KMS-11 (cell line): ENCODE results near the gene AOC1.

Source experiments
- H2AFZ ChIP-seq: fragments of 200-600 bp; sonication (generic); 2 replicates; pipeline ENCODE4 v1.6.1; 2016; ENCODE audit warnings: antibody characterized with exemption, mixed run types, low read depth
- H3K27ac ChIP-seq: fragments of 200-600 bp; sonication (generic); 2 replicates; pipeline ENCODE4 v1.6.1; 2016; ENCODE audit warnings: mild to moderate bottlenecking, mixed run types
- H3K27me3 ChIP-seq: fragments of 200-600 bp; sonication (generic); 2 replicates; pipeline ENCODE4 v1.6.1; 2017; ENCODE audit warnings: mild to moderate bottlenecking, low read depth, mixed run types, moderate library complexity; ENCODE audit not compliant: insufficient read depth
- H3K36me3 ChIP-seq: fragments of 200-600 bp; sonication (generic); 2 replicates; pipeline ENCODE4 v1.6.1; 2017; ENCODE audit warnings: mild to moderate bottlenecking, mixed run types; ENCODE audit not compliant: insufficient read depth
- H3K4me1 ChIP-seq: fragments of 200-600 bp; sonication (generic); 2 replicates; pipeline ENCODE4 v1.6.1; 2016; ENCODE audit warnings: mild to moderate bottlenecking, low read depth, mixed run types; ENCODE audit not compliant: poor library complexity, severe bottlenecking
- H3K4me2 ChIP-seq: fragments of 200-600 bp; sonication (generic); 2 replicates; pipeline ENCODE4 v1.7.0; 2016; ENCODE audit warnings: mild to moderate bottlenecking, mixed run types
- H3K4me3 ChIP-seq: fragments of 200-600 bp; sonication (generic); IDR thresholded peaks from 2 replicates; pipeline ENCODE4 v1.6.1; 2017; ENCODE audit warnings: low read depth, low read length, mixed read lengths; ENCODE audit not compliant: insufficient read depth
- H3K79me2 ChIP-seq: fragments of 200-600 bp; sonication (generic); 2 replicates; pipeline ENCODE4 v1.6.1; 2016; ENCODE audit warnings: low read depth, mixed run types; ENCODE audit not compliant: insufficient read depth
- H3K9ac ChIP-seq: fragments of 200-600 bp; sonication (generic); 2 replicates; pipeline ENCODE4 v1.6.1; 2016; ENCODE audit warnings: mild to moderate bottlenecking, mixed run types
- H4K20me1 ChIP-seq: fragments of 200-600 bp; sonication (generic); 2 replicates; pipeline ENCODE4 v1.6.1; 2016; ENCODE audit warnings: mild to moderate bottlenecking, mixed run types; ENCODE audit not compliant: insufficient read depth
- TF ChIP-seq, protein P1 (sequence below): fragments of 200-600 bp; sonication (generic); conservative IDR thresholded peaks from 2 replicates; pipeline ENCODE4 v1.6.1; 2017; ENCODE audit warnings: low read depth, mild to moderate bottlenecking, antibody characterized with exemption, low read length, moderate library complexity, mixed read lengths

AOC1 gene

GRCh38 chr7:150902078-150903033 lies 50.0 kb downstream of the AOC1 start:
- no peaks in the 10 kb centered on the region for H3K36me3 ChIP-seq
- H2AFZ ChIP-seq: no peak overlapping the region
- no peak overlapping the region for H3K27ac ChIP-seq
- no peak overlapping the region for H3K9ac ChIP-seq
- no peaks in the 10 kb centered on the region for H3K79me2 ChIP-seq
- no peak overlapping the region for H3K4me2 ChIP-seq
- H3K4me3 ChIP-seq: no peak overlapping the region
- TF ChIP-seq, protein P1, sequence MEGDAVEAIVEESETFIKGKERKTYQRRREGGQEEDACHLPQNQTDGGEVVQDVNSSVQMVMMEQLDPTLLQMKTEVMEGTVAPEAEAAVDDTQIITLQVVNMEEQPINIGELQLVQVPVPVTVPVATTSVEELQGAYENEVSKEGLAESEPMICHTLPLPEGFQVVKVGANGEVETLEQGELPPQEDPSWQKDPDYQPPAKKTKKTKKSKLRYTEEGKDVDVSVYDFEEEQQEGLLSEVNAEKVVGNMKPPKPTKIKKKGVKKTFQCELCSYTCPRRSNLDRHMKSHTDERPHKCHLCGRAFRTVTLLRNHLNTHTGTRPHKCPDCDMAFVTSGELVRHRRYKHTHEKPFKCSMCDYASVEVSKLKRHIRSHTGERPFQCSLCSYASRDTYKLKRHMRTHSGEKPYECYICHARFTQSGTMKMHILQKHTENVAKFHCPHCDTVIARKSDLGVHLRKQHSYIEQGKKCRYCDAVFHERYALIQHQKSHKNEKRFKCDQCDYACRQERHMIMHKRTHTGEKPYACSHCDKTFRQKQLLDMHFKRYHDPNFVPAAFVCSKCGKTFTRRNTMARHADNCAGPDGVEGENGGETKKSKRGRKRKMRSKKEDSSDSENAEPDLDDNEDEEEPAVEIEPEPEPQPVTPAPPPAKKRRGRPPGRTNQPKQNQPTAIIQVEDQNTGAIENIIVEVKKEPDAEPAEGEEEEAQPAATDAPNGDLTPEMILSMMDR: no peak
- no peaks in the 10 kb centered on the region; the same call in 1 of the 2 replicates for H3K27me3 ChIP-seq
- H3K4me1 ChIP-seq: peaks cover 3% of the 10 kb centered on the region
- H4K20me1 ChIP-seq: no peaks in the 10 kb centered on the region

DNA sequence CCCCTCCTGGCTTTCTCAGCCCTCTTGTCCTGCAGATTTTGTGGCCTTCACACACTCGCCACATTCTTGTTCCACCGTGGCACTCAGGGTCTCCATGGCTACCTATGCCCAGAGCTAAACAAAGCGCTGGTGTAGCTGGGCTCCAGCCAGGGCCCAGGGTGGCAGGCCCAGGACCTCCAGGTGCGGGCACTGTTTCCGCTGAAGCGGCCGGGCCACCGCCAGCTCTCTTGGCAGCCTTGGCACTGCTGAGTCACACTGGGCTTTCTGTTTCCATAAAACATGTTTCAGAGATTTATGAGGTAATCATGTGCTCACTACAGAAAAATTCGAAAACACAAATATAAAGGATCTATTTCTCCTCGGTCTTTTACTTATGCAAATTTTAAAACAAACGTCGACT lies 51.3 kb downstream of the AOC1 start:
- no peaks in the 10 kb centered on the region for H4K20me1 ChIP-seq
- H3K4me3 ChIP-seq: no peak overlapping the region
- no peak overlapping the region for H3K9ac ChIP-seq
- no peak overlapping the region for H2AFZ ChIP-seq
- no peak overlapping the region for H3K27ac ChIP-seq
- no peaks in the 10 kb centered on the region for H3K36me3 ChIP-seq
- TF ChIP-seq, protein P1: no peak
- H3K27me3 ChIP-seq: no peaks in the 10 kb centered on the region
- no peak overlapping the region for H3K4me2 ChIP-seq
- peaks cover 2% of the 10 kb centered on the region for H3K4me1 ChIP-seq
- no peaks in the 10 kb centered on the region for H3K79me2 ChIP-seq

GRCh38 chr7:150904011-150904909 lies 51.9 kb downstream of the AOC1 start:
- Histone ChIP-seq H3K79me2 (no peaks in the 10 kb centered on the region), H3K27me3 (no peaks in the 10 kb centered on the region), H3K4me3 (no peak overlapping the region), H4K20me1 (no peaks in the 10 kb centered on the region), H3K27ac (no peak overlapping the region), H2AFZ (no peak overlapping the region), H3K9ac (no peak overlapping the region), H3K4me2 (no peak overlapping the region), H3K36me3 (no peaks in the 10 kb centered on the region), H3K4me1 (no peaks in the 10 kb centered on the region)
- TF ChIP-seq, protein P1: no peak

DNA sequence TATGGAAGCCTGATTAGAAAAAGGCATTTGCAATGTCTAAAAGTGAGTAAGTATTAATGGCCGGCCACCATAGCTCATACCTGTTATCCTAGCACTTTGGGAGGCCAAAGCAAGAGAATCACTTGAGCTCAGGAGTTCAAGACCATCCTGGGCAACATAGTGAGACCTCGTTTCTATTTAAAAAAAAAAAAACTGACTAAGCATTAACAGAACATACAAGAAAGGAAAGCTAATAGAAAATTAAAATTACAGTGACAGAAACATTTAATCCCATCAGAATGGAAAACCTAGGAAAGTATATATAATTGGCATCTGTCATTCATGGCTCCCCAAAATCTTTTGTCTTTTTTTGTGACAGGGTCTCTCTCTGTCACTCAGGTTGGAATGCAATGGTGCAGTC lies 55.9 kb downstream of the AOC1 start:
- H2AFZ ChIP-seq: no peak overlapping the region
- no peak overlapping the region for H3K4me2 ChIP-seq
- H3K36me3 ChIP-seq: no peaks in the 10 kb centered on the region
- no peaks in the 10 kb centered on the region for H4K20me1 ChIP-seq
- no peak overlapping the region for H3K9ac ChIP-seq
- TF ChIP-seq, protein P1: no peak
- no peaks in the 10 kb centered on the region for H3K4me1 ChIP-seq
- H3K27me3 ChIP-seq: no peaks in the 10 kb centered on the region
- no peak overlapping the region for H3K27ac ChIP-seq
- no peak overlapping the region for H3K4me3 ChIP-seq
- no peaks in the 10 kb centered on the region for H3K79me2 ChIP-seq
